Measurements from ENCODE around the gene FBRSL1.

FBRSL1 gene

DNA sequence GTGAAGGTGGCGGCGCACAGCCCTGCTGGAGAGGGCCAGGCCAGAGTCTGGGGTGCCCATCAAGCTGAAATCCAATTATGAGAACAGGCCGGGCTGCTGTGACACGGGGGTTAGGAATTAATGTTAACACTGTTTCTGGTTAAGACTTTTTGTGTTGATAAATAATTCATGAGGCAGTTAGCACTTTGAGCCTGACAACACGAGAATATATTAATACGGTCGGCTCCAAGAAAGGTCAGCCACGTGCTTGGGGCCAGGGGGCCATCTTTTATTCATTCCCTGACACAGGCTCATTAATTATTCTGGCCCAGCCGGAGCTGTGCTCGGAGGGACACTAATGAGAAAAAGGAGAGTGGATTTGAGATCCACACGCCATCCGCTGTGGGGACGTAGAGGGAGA is 45.1 kb downstream of the FBRSL1 start:
- H2AFZ ChIP-seq (ENCODE audit: low read depth), result no peak overlapping the region
- H3K27ac ChIP-seq, result no peak overlapping the region
- H3K79me2 ChIP-seq (ENCODE audit: insufficient read depth, low read depth), result no peaks in the 10 kb centered on the region
- no peaks in the 10 kb centered on the region for H3K4me1 ChIP-seq (ENCODE audit: low read depth, poor library complexity, severe bottlenecking)
- no peaks in the 10 kb centered on the region for H4K20me1 ChIP-seq (ENCODE audit: insufficient read depth)
- no peaks in the 10 kb centered on the region for H3K36me3 ChIP-seq (ENCODE audit: insufficient read depth)
- no peak overlapping the region for H3K4me2 ChIP-seq
- no peak overlapping the region for H3K9ac ChIP-seq
- H3K27me3 ChIP-seq (ENCODE audit: insufficient read depth, low read depth), result no peaks in the 10 kb centered on the region
- TF ChIP-seq, protein P1, sequence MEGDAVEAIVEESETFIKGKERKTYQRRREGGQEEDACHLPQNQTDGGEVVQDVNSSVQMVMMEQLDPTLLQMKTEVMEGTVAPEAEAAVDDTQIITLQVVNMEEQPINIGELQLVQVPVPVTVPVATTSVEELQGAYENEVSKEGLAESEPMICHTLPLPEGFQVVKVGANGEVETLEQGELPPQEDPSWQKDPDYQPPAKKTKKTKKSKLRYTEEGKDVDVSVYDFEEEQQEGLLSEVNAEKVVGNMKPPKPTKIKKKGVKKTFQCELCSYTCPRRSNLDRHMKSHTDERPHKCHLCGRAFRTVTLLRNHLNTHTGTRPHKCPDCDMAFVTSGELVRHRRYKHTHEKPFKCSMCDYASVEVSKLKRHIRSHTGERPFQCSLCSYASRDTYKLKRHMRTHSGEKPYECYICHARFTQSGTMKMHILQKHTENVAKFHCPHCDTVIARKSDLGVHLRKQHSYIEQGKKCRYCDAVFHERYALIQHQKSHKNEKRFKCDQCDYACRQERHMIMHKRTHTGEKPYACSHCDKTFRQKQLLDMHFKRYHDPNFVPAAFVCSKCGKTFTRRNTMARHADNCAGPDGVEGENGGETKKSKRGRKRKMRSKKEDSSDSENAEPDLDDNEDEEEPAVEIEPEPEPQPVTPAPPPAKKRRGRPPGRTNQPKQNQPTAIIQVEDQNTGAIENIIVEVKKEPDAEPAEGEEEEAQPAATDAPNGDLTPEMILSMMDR (conservative IDR thresholded peaks at IDR 0.05; ENCODE audit: low read depth, low read length), result no peak
- no peak overlapping the region for H3K4me3 ChIP-seq (IDR thresholded peaks at IDR 0.05; ENCODE audit: insufficient read depth, low read depth, low read length)

DNA sequence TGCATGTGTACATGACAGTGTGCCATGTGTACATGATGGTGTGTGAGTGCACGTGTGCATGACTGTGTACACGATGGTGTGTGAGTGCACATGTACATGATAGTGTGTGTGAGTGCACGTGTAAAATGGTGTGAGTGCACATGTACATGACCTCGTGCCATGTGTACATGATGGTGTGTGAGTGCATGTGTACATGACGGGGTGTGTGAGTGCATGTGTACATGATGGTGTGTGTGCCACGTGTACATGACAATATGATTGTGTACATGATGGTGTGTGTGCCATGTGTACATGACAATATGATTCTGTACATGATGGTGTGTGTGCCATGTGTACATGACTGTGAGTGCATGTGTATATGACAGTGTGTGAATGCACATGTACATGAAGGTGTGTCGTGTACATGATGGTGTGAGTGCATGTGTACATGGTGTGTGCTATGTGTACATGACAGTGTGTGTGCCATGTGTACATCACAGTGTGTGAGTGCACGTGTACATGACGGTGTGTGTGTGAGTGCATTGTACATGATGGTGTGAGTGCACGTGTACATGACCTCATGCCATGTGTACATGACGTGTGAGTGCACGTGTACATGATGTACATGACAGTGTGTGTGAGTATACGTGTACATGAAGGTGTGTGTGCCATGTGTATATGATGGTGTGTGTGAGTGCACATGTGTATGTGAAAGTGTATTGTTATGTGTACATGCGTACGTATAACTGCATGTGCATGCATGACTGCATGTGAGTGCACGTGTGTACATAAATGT is 46.3 kb downstream of the FBRSL1 start:
- Histone ChIP-seq H3K36me3 (ENCODE audit: insufficient read depth) (no peaks in the 10 kb centered on the region), H3K4me2 (no peak overlapping the region), H4K20me1 (ENCODE audit: insufficient read depth) (no peaks in the 10 kb centered on the region), H3K79me2 (ENCODE audit: insufficient read depth, low read depth) (no peaks in the 10 kb centered on the region), H3K27ac (no peak overlapping the region), H3K4me1 (ENCODE audit: low read depth, poor library complexity, severe bottlenecking) (no peaks in the 10 kb centered on the region), H3K27me3 (ENCODE audit: insufficient read depth, low read depth) (no peaks in the 10 kb centered on the region), H3K9ac (no peak overlapping the region), H3K4me3 (IDR thresholded peaks at IDR 0.05; ENCODE audit: insufficient read depth, low read depth, low read length) (no peak overlapping the region), H2AFZ (ENCODE audit: low read depth) (no peak overlapping the region)
- TF ChIP-seq, protein P1 (conservative IDR thresholded peaks at IDR 0.05; ENCODE audit: low read depth, low read length), result no peak

DNA sequence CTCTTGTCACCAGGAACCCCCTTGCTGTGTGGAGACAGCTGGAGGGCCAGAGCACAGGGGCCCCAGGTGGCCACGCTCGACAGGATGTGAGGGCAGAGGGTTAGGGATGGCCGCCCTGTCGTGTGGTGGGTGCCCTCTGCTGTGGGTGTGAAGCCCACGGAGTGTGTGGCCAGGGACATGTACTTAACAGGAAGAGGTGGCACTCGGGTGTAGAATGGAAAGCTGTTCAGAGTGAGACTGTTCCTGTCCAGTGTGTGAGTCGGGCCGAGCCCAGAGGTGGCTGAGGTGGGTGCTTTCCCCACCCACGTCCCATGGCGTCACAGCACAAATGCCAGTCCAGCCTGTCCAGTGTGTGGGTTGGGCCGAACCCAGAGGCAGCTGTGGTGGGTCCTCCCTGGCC is 47.1 kb downstream of the FBRSL1 start:
- H3K4me3 ChIP-seq (IDR thresholded peaks at IDR 0.05; ENCODE audit: insufficient read depth, low read depth, low read length), result no peak overlapping the region
- TF ChIP-seq, protein P1 (conservative IDR thresholded peaks at IDR 0.05; ENCODE audit: low read depth, low read length), result no peak
- H2AFZ ChIP-seq (ENCODE audit: low read depth), result no peak overlapping the region
- H3K79me2 ChIP-seq (ENCODE audit: insufficient read depth, low read depth), result no peaks in the 10 kb centered on the region
- no peak overlapping the region for H3K4me2 ChIP-seq
- no peak overlapping the region for H3K9ac ChIP-seq
- H3K27ac ChIP-seq, result no peak overlapping the region
- H4K20me1 ChIP-seq (ENCODE audit: insufficient read depth), result no peaks in the 10 kb centered on the region
- no peaks in the 10 kb centered on the region for H3K36me3 ChIP-seq (ENCODE audit: insufficient read depth)
- H3K4me1 ChIP-seq (ENCODE audit: low read depth, poor library complexity, severe bottlenecking), result no peaks in the 10 kb centered on the region
- no peaks in the 10 kb centered on the region for H3K27me3 ChIP-seq (ENCODE audit: insufficient read depth, low read depth)

DNA sequence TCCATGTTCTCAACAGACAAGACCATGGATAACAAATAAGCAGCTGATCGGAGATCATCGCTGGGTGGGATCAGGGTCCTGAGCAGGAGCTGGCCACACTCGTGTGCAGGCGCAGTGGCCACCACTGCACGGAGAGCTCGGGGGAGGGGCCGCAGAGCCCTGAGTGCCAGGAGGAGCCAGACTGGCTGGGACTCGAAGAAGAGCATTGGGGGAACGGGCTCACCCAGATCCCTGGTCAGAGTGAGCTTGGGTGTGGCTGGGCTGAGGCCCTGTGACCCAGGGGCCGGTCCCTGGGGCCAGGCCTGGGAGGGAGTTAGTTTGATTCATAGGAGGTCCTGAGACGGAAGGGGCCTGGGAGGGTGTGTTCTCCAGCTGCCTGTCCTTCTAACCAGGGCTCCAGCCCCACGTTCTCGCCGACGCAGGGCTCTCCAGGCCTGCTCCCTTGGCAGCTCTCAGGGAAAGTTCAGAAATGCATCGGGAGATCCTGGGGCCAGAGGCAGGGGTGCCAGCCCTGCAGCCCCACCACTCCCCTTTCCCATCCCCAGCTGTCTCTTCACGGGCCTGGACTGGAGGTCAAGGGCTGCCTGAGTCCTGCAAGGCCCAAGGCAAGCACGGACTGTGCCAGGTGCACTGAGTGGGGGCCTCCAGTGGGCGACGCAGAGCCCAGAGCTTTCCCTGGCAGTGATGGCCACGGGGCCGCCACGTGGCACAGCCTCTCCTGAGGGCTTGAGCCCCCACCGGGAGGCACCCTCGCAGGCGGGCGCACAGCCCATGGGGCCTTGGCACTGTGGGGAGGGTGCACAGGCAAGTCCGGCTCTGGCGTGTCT is 48.1 kb downstream of the FBRSL1 start:
- H4K20me1 ChIP-seq (ENCODE audit: insufficient read depth), result no peaks in the 10 kb centered on the region
- no peaks in the 10 kb centered on the region for H3K79me2 ChIP-seq (ENCODE audit: insufficient read depth, low read depth)
- no peak overlapping the region for H3K9ac ChIP-seq
- no peak overlapping the region for H3K27ac ChIP-seq
- no peak overlapping the region for H3K4me2 ChIP-seq
- H3K4me3 ChIP-seq (IDR thresholded peaks at IDR 0.05; ENCODE audit: insufficient read depth, low read depth, low read length), result no peak overlapping the region
- H3K27me3 ChIP-seq (ENCODE audit: insufficient read depth, low read depth), result no peaks in the 10 kb centered on the region
- H3K4me1 ChIP-seq (ENCODE audit: low read depth, poor library complexity, severe bottlenecking), result no peaks in the 10 kb centered on the region
- no peak overlapping the region for H2AFZ ChIP-seq (ENCODE audit: low read depth)
- TF ChIP-seq, protein P1 (conservative IDR thresholded peaks at IDR 0.05; ENCODE audit: low read depth, low read length), result no peak
- H3K36me3 ChIP-seq (ENCODE audit: insufficient read depth), result no peaks in the 10 kb centered on the region

All from KMS-11 (cell line).